OCI-LY7 (cell line): ENCODE data around the gene PHACTR3. TPM values are rescaled to one million over a fixed set of nuclear protein-coding genes. Genes with fewer than 3 reads are reported as not detected.

ENCODE experiments used
- BruUV-seq: library from RNA; stranded (reverse); fragments of 400-500 nt; replicated peaks from 2 replicates; lab custom pipeline; 2021; lab: Mats Ljungman, UMichigan
- CTCF ChIA-PET: fragments of 300-600 bp; sonication (Branson Sonifier 250); formaldehyde crosslinking; loops from one replicate; lab custom pipeline; 2022; ENCODE audit warnings: antibody characterized with exemption; ENCODE audit not compliant: unreplicated experiment; lab: Charles Lee
- POLR2A ChIA-PET: fragments of 300-600 bp; sonication (Branson Sonifier 250); formaldehyde crosslinking; loops from one replicate; lab custom pipeline; 2022; ENCODE audit warnings: antibody characterized with exemption; lab: Charles Lee
- DNase-seq: peaks from one replicate; pipeline ENCODE4 v3.0.0-alpha.2; 2015; ENCODE audit warnings: low spot score
- H2AFZ ChIP-seq: fragments of 200-600 bp; sonication (generic), shearing (Covaris generic); 2 replicates; pipeline ENCODE4 v1.6.1; 2014; ENCODE audit warnings: mild to moderate bottlenecking, antibody characterized with exemption, low read length, moderate library complexity
- H3K27ac ChIP-seq: fragments of 200-600 bp; sonication (generic); 2 replicates; pipeline ENCODE4 v1.5.1; 2014; ENCODE audit warnings: mixed run types, low read depth, mild to moderate bottlenecking, moderate library complexity, low read length, inconsistent platforms; ENCODE audit not compliant: poor library complexity, severe bottlenecking
- H3K36me3 ChIP-seq: fragments of 200-600 bp; sonication (generic); 2 replicates; pipeline ENCODE4 v1.6.1; 2014; ENCODE audit warnings: mild to moderate bottlenecking, antibody characterized with exemption, low read length, moderate library complexity, mixed read lengths; ENCODE audit not compliant: insufficient read depth
- H3K4me1 ChIP-seq: fragments of 200-600 bp; sonication (generic); 2 replicates; pipeline ENCODE4 v1.5.1; 2014; ENCODE audit warnings: mild to moderate bottlenecking, low read length; ENCODE audit not compliant: insufficient read depth, poor library complexity, severe bottlenecking
- H3K4me2 ChIP-seq: fragments of 200-600 bp; sonication (generic); 2 replicates; pipeline ENCODE4 v1.6.1; 2014; ENCODE audit warnings: mild to moderate bottlenecking, low read length
- H3K4me3 ChIP-seq: fragments of 200-600 bp; sonication (generic); 2 replicates; pipeline ENCODE4 v1.5.1; 2014; ENCODE audit warnings: mild to moderate bottlenecking, low read depth, low read length; ENCODE audit not compliant: poor library complexity, severe bottlenecking
- H3K79me2 ChIP-seq: fragments of 200-600 bp; sonication (generic); 2 replicates; pipeline ENCODE4 v1.6.1; 2016; ENCODE audit warnings: low read depth, mild to moderate bottlenecking, low read length, moderate library complexity, mixed read lengths; ENCODE audit not compliant: insufficient read depth
- H3K9me2 ChIP-seq: fragments of 200-600 bp; sonication (generic); 2 replicates; pipeline ENCODE4 v1.6.1; 2016; ENCODE audit warnings: mild to moderate bottlenecking, low read length, mixed read lengths; ENCODE audit not compliant: insufficient read depth
- H3K9me3 ChIP-seq: fragments of 200-600 bp; sonication (generic); 2 replicates; pipeline ENCODE4 v1.6.1; 2014; ENCODE audit warnings: mild to moderate bottlenecking, mixed run types, low read length, mixed read lengths
- H4K20me1 ChIP-seq: fragments of 200-600 bp; sonication (generic); 2 replicates; pipeline ENCODE4 v1.6.1; 2014; ENCODE audit warnings: mild to moderate bottlenecking, antibody characterized with exemption, low read length, moderate library complexity, mixed read lengths; ENCODE audit not compliant: insufficient read depth
- CTCF ChIP-seq: fragments of 200-600 bp; sonication (generic); conservative IDR thresholded peaks from 2 replicates; pipeline ENCODE4 v1.5.1; 2014; ENCODE audit warnings: mild to moderate bottlenecking, antibody characterized with exemption, low read length, moderate library complexity, mixed read lengths
- EZH2phosphoT487 ChIP-seq: fragments of 200-600 bp; sonication (generic); IDR thresholded peaks from 2 replicates; pipeline ENCODE4 v1.6.1; 2018; ENCODE audit warnings: low read depth, borderline replicate concordance, mild to moderate bottlenecking, mixed run types, antibody characterized with exemption, low read length, moderate library complexity, mixed read lengths
- intact Hi-C: fragments of 100-400 bp; cut with micrococcal nuclease; formaldehyde crosslinking; loops from one replicate; pipeline ENCODE4 v1.10.0; 2022; ENCODE audit not compliant: unreplicated experiment
- total RNA-seq, 2 experiments: library from RNA; depleted of rRNA in 1 of 2; stranded (reverse); fragments of >200 nt in 1 of 2; shearing (Covaris generic) in 1 of 2; gene quantifications; 2 replicates each; pipeline ENCODE4 v1.2.3, GENCODE V29; 2014 to 2022

Gene PHACTR3
- total RNA-seq, 2 experiments from 2014 or later: 0.32 TPM; not detected in 1

GRCh38 chr20:59794555-59794954 is 190.2 kb downstream of the PHACTR3 start:
- Histone ChIP-seq H3K9me2 (no peaks in the 10 kb centered on the region), H3K4me2 (no peak overlapping the region), H3K36me3 (no peaks in the 10 kb centered on the region), H3K9me3 (peaks cover 15% of the 10 kb centered on the region; the same call in 1 of the 2 replicates), H2AFZ (no peak overlapping the region), H3K27ac (no peak overlapping the region), H3K4me1 (no peaks in the 10 kb centered on the region), H3K79me2 (no peaks in the 10 kb centered on the region), H3K4me3 (no peak overlapping the region), H4K20me1 (no peaks in the 10 kb centered on the region)
- POLR2A ChIA-PET: no interaction called here
- no TSS peak for BruUV-seq
- CTCF ChIA-PET: no interaction called here
- TF ChIP-seq EZH2phosphoT487 (no peak), CTCF (no peak)
- intact Hi-C loops: no loop called here
- DNase-seq: no peak

GRCh38 chr20:59800309-59800708 is 196.0 kb downstream of the PHACTR3 start:
- BruUV-seq: no TSS peak
- TF ChIP-seq CTCF (no peak), EZH2phosphoT487 (no peak)
- no peak for DNase-seq
- CTCF ChIA-PET: no interaction called here
- H4K20me1 ChIP-seq: no peaks in the 10 kb centered on the region
- H3K79me2 ChIP-seq: no peaks in the 10 kb centered on the region
- no peak overlapping the region for H3K27ac ChIP-seq
- H3K9me2 ChIP-seq: no peaks in the 10 kb centered on the region
- POLR2A ChIA-PET: no interaction called here
- H3K9me3 ChIP-seq: peaks cover 13% of the 10 kb centered on the region; the same call in 1 of the 2 replicates
- intact Hi-C loops: no loop called here
- no peak overlapping the region for H3K4me2 ChIP-seq
- H3K4me3 ChIP-seq: no peak overlapping the region
- H3K4me1 ChIP-seq: no peaks in the 10 kb centered on the region
- H3K36me3 ChIP-seq: no peaks in the 10 kb centered on the region
- H2AFZ ChIP-seq: no peak overlapping the region

- TF ChIP-seq CTCF (no peak), EZH2phosphoT487 (no peak)
- Histone ChIP-seq H3K9me3 (0 out of 2 replicates have a peak, but pooled peaks cover 5% of the 10 kb centered on the region), H4K20me1 (no peaks in the 10 kb centered on the region), H3K9me2 (no peaks in the 10 kb centered on the region), H3K4me3 (no peak overlapping the region), H3K4me1 (no peaks in the 10 kb centered on the region), H3K27ac (no peak overlapping the region), H3K79me2 (no peaks in the 10 kb centered on the region), H3K4me2 (no peak overlapping the region), H3K36me3 (no peaks in the 10 kb centered on the region), H2AFZ (no peak overlapping the region)
- no TSS peak for BruUV-seq
- CTCF ChIA-PET: no interaction called here
- POLR2A ChIA-PET: no interaction called here
- no peak for DNase-seq
- intact Hi-C loops: no loop called here
These were observed 197.7 kb downstream of the PHACTR3 start for GRCh38 chr20:59802018-59802417.
